DLD1 (cell line): ENCODE results near the gene MGAT5B.
"Not testable (repeated sequence)": the region's sequence is repeated elsewhere in the genome, so short reads cannot be mapped to it uniquely, and the experiment has no call there.

ENCODE experiments used
- in situ Hi-C: cut with HindIII; loops from 2 replicates; pipeline ENCODE4 v1.10.0; 2017; ENCODE audit warnings: low sequenced_read_pairs

Gene MGAT5B

GRCh38 chr17:76968707-76969597 is 100.7 kb downstream of the MGAT5B start:
- in situ Hi-C loops = no loop called here

- in situ Hi-C loops = no loop called here
Observed at GRCh38 chr17:76969598-76970172, 101.5 kb downstream of the MGAT5B start.

- in situ Hi-C loops = not testable (repeated sequence)
Observed at GRCh38 chr17:76970228-76970627, 102.0 kb downstream of the MGAT5B start.

- in situ Hi-C loops = no loop called here
Observed at GRCh38 chr17:76972046-76972641, 103.9 kb downstream of the MGAT5B start.

- in situ Hi-C loops = no loop called here
Observed at GRCh38 chr17:76973040-76973439, 104.8 kb downstream of the MGAT5B start.

GRCh38 chr17:76974721-76975120 is 106.5 kb downstream of the MGAT5B start:
- in situ Hi-C loops = no loop called here

- in situ Hi-C loops = not testable (repeated sequence)
Observed at GRCh38 chr17:76978050-76978449, 109.8 kb downstream of the MGAT5B start.

- in situ Hi-C loops = no loop called here
Observed at GRCh38 chr17:76981545-76982295, 113.5 kb downstream of the MGAT5B start.

GRCh38 chr17:76982408-76983074 is 114.3 kb downstream of the MGAT5B start:
- in situ Hi-C loops = no loop called here

GRCh38 chr17:76983075-76983775 is 115.0 kb downstream of the MGAT5B start:
- in situ Hi-C loops = no loop called here

- in situ Hi-C loops = no loop called here
Observed at GRCh38 chr17:76986365-76986764, 118.2 kb downstream of the MGAT5B start.

GRCh38 chr17:76987486-76988093 is 119.4 kb downstream of the MGAT5B start:
- in situ Hi-C loops = no loop called here

GRCh38 chr17:76988796-76989195 is 120.6 kb downstream of the MGAT5B start:
- in situ Hi-C loops = no loop called here

- in situ Hi-C loops = no loop called here
Observed at GRCh38 chr17:76989519-76989918, 121.3 kb downstream of the MGAT5B start.

GRCh38 chr17:76992891-76993290 is 124.7 kb downstream of the MGAT5B start:
- in situ Hi-C loops = no loop called here

GRCh38 chr17:76993651-76994050 is 125.4 kb downstream of the MGAT5B start:
- in situ Hi-C loops = no loop called here

GRCh38 chr17:76994237-76994637 is 126.0 kb downstream of the MGAT5B start:
- in situ Hi-C loops = no loop called here

GRCh38 chr17:76995387-76996105 is 127.3 kb downstream of the MGAT5B start:
- in situ Hi-C loops = no loop called here
